PC-3 (cell line): ENCODE data around the gene ZNF423. TPM values are rescaled to one million over a fixed set of nuclear protein-coding genes. Genes with fewer than 3 reads are reported as not detected.

Source experiments
- ATAC-seq: fragments of 200-7000 bp; cut with Tn5 transposase; 2 replicates; pipeline ENCODE4 v1.9.1; 2020; ENCODE audit warnings: mild to moderate bottlenecking, moderate library complexity
- BruUV-seq: library from RNA; stranded (reverse); fragments of 400-500 nt; replicated peaks from 2 replicates; lab custom pipeline; 2021; lab: Mats Ljungman, UMichigan
- CTCF ChIA-PET: fragments of 300-600 bp; sonication (Branson Sonifier 250); formaldehyde crosslinking; loops from one replicate; lab custom pipeline; 2022; ENCODE audit warnings: antibody characterized with exemption; lab: Charles Lee
- POLR2A ChIA-PET: fragments of 300-600 bp; sonication (Branson Sonifier 250); formaldehyde crosslinking; loops from one replicate; lab custom pipeline; 2022; ENCODE audit warnings: antibody characterized with exemption; ENCODE audit not compliant: unreplicated experiment; lab: Charles Lee
- DNase-seq: peaks from one replicate; pipeline ENCODE4 v3.0.0-alpha.2; 2015
- H2AFZ ChIP-seq: fragments of 300-600 bp; sonication (generic); 2 replicates; pipeline ENCODE4 v1.6.0; 2016; ENCODE audit warnings: antibody characterized with exemption, low read length
- H3F3A ChIP-seq: fragments of 300-600 bp; sonication (generic); one replicate; pipeline ENCODE4 v1.6.0; 2017; ENCODE audit warnings: antibody characterized with exemption, low read length, control low read depth, mild to moderate bottlenecking; ENCODE audit not compliant: unreplicated experiment
- H3K27ac ChIP-seq: fragments of 300-600 bp; sonication (generic); 2 replicates; pipeline ENCODE4 v1.5.1; 2016; ENCODE audit warnings: mild to moderate bottlenecking, low read length
- H3K27me3 ChIP-seq: fragments of 300-600 bp; sonication (generic); 2 replicates; pipeline ENCODE4 v1.6.1; 2016; ENCODE audit warnings: low read length, mixed read lengths
- H3K36me3 ChIP-seq: fragments of 300-600 bp; sonication (generic); 2 replicates; pipeline ENCODE4 v1.6.1; 2016; ENCODE audit warnings: low read depth, mixed run types, low read length, mixed read lengths
- H3K4me1 ChIP-seq: fragments of 300-600 bp; sonication (generic); 2 replicates; pipeline ENCODE4 v1.5.1; 2016; ENCODE audit warnings: low read length; ENCODE audit not compliant: insufficient read depth
- H3K4me2 ChIP-seq: fragments of 300-600 bp; sonication (generic); 2 replicates; pipeline ENCODE4 v1.6.0; 2016; ENCODE audit warnings: low read length
- H3K4me3 ChIP-seq: fragments of 300-600 bp; sonication (generic); 2 replicates; pipeline ENCODE4 v1.5.1; 2016; ENCODE audit warnings: mild to moderate bottlenecking, low read length, mixed read lengths
- H3K79me2 ChIP-seq: fragments of 300-600 bp; sonication (generic); 2 replicates; pipeline ENCODE4 v1.6.1; 2017; ENCODE audit warnings: low read length, mixed read lengths
- H3K9ac ChIP-seq: fragments of 300-600 bp; sonication (generic); 2 replicates; pipeline ENCODE4 v1.6.0; 2016; ENCODE audit warnings: mild to moderate bottlenecking, low read length
- H3K9me2 ChIP-seq: fragments of 300-600 bp; sonication (generic); replicated peaks from 2 replicates; pipeline ENCODE4 v1.6.1; 2016; ENCODE audit warnings: mixed run types, low read length, mixed read lengths
- H3K9me3 ChIP-seq: fragments of 300-600 bp; sonication (generic); 2 replicates; pipeline ENCODE4 v1.6.1; 2016; ENCODE audit warnings: low read length, mixed read lengths
- H4K20me1 ChIP-seq: fragments of 300-600 bp; sonication (generic); 2 replicates; pipeline ENCODE4 v1.6.1; 2016; ENCODE audit warnings: low read length, mixed read lengths
- CTCF ChIP-seq: fragments of 300-600 bp; sonication (generic); conservative IDR thresholded peaks from 2 replicates; pipeline ENCODE4 v1.5.1; 2017; ENCODE audit warnings: antibody characterized with exemption, low read depth, mild to moderate bottlenecking, low read length
- EZH2 ChIP-seq: fragments of 300-600 bp; sonication (generic); IDR thresholded peaks from one replicate; pipeline ENCODE4 v1.6.1; 2017; ENCODE audit warnings: antibody characterized with exemption, mild to moderate bottlenecking, low read length; ENCODE audit not compliant: unreplicated experiment
- EZH2phosphoT487 ChIP-seq: fragments of 300-600 bp; sonication (generic); IDR thresholded peaks from 2 replicates; pipeline ENCODE4 v1.6.1; 2018; ENCODE audit warnings: mild to moderate bottlenecking, antibody characterized with exemption, low read length, borderline replicate concordance
- intact Hi-C: fragments of 100-400 bp; cut with micrococcal nuclease; formaldehyde crosslinking; loops from 2 replicates; pipeline ENCODE4 v1.9.0; 2023
- total RNA-seq: library from RNA; depleted of rRNA; stranded (reverse); fragments of >200 nt; gene quantifications from 2 replicates; pipeline ENCODE4 v1.2.3, GENCODE V29; 2014

Gene ZNF423
- total RNA-seq, 1 experiment from 2014 or later, result not detected

GRCh38 chr16:49588729-49589384, 267.1 kb downstream of the ZNF423 start:
- Histone ChIP-seq H3K9me3 (no peaks in the 10 kb centered on the region), H3K27me3 (peaks cover 5% of the 10 kb centered on the region; the same call in 1 of the 2 replicates), H3K4me3 (no peak overlapping the region), H3K79me2 (no peaks in the 10 kb centered on the region), H3F3A (no peaks in the 10 kb centered on the region), H2AFZ (no peak overlapping the region), H3K27ac (no peak overlapping the region), H3K4me2 (no peak overlapping the region), H3K9me2 (no peaks in the 10 kb centered on the region), H3K9ac (no peak overlapping the region), H4K20me1 (no peaks in the 10 kb centered on the region), H3K4me1 (no peaks in the 10 kb centered on the region), H3K36me3 (no peaks in the 10 kb centered on the region)
- CTCF ChIA-PET, result no interaction called here
- POLR2A ChIA-PET, result no interaction called here
- DNase-seq (no peak), ATAC-seq (no peak)
- intact Hi-C loops, result no loop called here
- no peak for TF ChIP-seq CTCF
- no peak for TF ChIP-seq EZH2
- TF ChIP-seq EZH2phosphoT487, result no peak
- no TSS peak for BruUV-seq

- ChIA-PET POLR2A (no interaction called here), CTCF (no interaction called here)
- Histone ChIP-seq H3K4me3 (no peak overlapping the region), H3K79me2 (no peaks in the 10 kb centered on the region), H3K36me3 (no peaks in the 10 kb centered on the region), H4K20me1 (no peaks in the 10 kb centered on the region), H3K27me3 (peaks cover 5% of the 10 kb centered on the region; the same call in 1 of the 2 replicates), H3F3A (no peaks in the 10 kb centered on the region), H3K9me3 (no peaks in the 10 kb centered on the region), H3K4me2 (no peak overlapping the region), H2AFZ (no peak overlapping the region), H3K9me2 (no peaks in the 10 kb centered on the region), H3K4me1 (no peaks in the 10 kb centered on the region), H3K27ac (no peak overlapping the region), H3K9ac (no peak overlapping the region)
- BruUV-seq, result no TSS peak
- DNase-seq (no peak), ATAC-seq (no peak)
- intact Hi-C loops, result no loop called here
- no peak for TF ChIP-seq EZH2phosphoT487
- no peak for TF ChIP-seq EZH2
- no peak for TF ChIP-seq CTCF
These were observed 267.9 kb downstream of the ZNF423 start for GRCh38 chr16:49588026-49588425.

- Histone ChIP-seq H3K4me3 (no peak overlapping the region), H3K9me3 (no peaks in the 10 kb centered on the region), H3K9ac (no peak overlapping the region), H3K27me3 (peaks cover 6% of the 10 kb centered on the region; the same call in 1 of the 2 replicates), H3K4me2 (no peak overlapping the region), H3K27ac (no peak overlapping the region), H3K36me3 (no peaks in the 10 kb centered on the region), H4K20me1 (no peaks in the 10 kb centered on the region), H3K4me1 (no peaks in the 10 kb centered on the region), H3K79me2 (no peaks in the 10 kb centered on the region), H3F3A (no peaks in the 10 kb centered on the region), H2AFZ (no peak overlapping the region), H3K9me2 (no peaks in the 10 kb centered on the region)
- BruUV-seq, result no TSS peak
- ChIA-PET CTCF (no interaction called here), POLR2A (no interaction called here)
- ATAC-seq, result no peak
- TF ChIP-seq EZH2 (no peak), CTCF (no peak), EZH2phosphoT487 (no peak)
- no peak for DNase-seq
- intact Hi-C loops, result no loop called here
These were observed 268.4 kb downstream of the ZNF423 start for GRCh38 chr16:49587511-49587910.
